ENCODE results near the gene PHC1.

The PHC1 gene

GRCh38 chr12:8950702-8951478 lies 36.6 kb downstream of the PHC1 start:
- DNase-seq = no peak

DNA sequence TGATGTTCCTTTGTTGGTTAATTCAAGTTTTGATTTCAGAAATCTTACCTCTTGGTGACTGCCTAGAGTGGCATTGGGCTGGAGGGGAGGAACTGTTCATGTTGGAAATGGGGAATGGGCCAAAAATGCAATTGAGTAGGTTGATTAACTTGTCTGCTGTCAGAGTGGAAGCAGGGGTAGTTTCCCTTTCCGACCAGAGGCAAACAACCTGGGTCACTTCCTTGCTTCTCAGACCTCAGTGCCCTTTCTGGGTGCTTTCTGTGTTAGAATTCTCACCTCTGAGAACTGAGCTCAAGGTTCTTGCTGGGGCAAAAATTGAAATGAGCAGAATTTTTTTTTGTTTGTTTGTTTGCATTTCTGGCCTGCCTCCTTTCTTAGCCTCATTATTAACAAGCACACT lies 37.4 kb downstream of the PHC1 start:
- DNase-seq = no peak

- DNase-seq = no peak
Measured at GRCh38 chr12:8953773-8954402, 39.6 kb downstream of the PHC1 start.

DNA sequence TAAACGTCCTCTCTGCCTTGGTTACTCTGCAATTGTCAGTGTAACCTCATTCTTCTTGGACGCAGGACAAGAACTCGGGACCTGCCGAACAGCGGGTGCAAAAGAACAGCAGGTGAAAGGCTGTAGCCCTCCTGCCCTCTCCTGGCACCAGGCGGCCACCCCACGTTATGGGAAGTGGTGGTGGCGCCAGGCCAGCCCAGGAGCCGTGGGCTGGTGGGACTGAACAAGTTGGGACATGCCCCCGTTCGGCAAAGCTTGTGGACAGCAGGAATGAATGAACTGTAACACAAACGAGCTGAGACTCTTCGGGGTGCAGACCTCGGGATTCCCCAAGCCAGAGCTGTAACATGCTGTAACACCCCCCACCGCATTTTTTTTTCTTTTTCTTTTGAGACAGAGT lies 41.8 kb downstream of the PHC1 start:
- DNase-seq = no peak

DNA sequence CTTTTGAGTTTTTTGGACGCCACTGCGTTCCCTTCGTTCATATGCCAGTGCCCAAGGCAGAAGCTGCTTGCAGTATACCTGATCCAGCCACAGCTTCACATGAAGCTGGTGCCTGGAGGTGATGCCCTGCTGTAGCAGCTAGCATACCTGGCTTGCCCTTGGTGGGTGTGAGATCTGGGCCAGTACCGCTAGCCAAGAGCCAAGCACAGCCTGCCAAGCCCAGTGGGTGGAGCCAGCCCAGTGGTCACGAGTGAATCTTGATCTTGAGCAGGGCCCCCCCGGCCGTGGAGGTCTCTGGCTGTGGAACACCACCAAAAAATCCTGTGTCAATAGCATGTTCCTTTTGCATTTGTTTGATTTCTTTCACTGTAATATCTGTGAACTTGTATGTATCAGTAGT lies 42.5 kb downstream of the PHC1 start:
- DNase-seq = no peak

- no peak for DNase-seq
Measured at GRCh38 chr12:8957561-8957960, 43.3 kb downstream of the PHC1 start.

DNA sequence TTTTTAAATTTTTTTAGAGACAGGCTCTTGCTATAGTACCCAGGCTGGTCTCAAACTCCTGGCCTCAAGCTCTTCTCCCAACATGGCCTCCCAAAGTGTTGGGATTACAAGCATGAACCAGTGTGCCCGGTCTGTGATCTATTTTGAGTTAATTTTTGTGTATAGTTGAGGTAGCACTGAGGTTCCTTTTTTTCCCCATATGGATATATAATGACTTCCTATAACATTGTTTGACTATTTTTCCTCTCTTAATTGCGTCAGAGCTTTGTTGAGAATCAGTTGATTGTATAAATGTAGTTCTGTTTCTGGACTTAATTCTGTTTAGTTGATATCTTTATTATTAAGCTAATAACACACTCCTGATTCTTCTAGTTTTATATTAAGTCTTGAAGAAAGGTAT lies 43.8 kb downstream of the PHC1 start:
- DNase-seq = no peak

- DNase-seq = no peak
Measured at GRCh38 chr12:8960176-8960575, 45.9 kb downstream of the PHC1 start.

DNA sequence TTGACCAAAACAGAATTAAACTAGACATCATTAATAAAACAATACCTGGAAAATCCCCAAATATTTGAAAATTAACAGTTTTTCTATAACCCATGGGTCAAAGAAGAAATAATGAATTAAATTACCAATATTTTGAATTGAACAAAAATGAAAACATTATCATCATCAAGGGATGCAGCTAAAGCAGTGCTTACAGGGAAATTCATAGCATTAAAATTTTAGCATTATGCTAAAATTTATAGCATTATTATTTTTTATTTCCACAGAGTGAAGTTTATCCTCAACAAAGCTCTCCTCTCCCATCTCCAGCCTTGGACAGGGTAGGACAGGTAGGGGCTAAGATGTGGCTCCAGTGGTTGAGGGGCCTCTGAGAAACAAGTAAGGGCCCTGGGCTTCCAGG lies 54.5 kb downstream of the PHC1 start:
- no peak for DNase-seq

- DNase-seq = no peak
Measured at GRCh38 chr12:8969861-8970411, 55.6 kb downstream of the PHC1 start.

- DNase-seq = no peak
Measured at GRCh38 chr12:8970432-8970831, 56.1 kb downstream of the PHC1 start.

DNA sequence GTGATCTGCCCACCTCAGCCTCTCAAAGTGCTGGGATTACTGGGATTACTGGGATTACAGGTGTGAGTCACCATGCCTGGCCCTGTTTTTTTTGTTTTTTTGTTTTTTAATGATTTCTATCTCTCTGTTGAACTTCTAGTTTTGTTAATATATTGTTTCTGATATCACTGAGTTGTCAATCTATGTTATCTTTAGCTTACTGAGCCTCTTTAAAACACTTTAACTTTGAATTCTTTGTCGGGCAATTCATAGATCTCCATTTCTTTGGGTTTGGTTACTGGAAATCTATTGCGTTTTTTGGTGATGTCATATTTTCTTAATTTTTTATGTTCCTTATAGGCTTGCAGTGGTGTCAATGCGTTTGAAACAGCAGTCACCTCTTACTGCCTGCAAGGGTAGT lies 65.8 kb downstream of the PHC1 start:
- DNase-seq = no peak

DNA sequence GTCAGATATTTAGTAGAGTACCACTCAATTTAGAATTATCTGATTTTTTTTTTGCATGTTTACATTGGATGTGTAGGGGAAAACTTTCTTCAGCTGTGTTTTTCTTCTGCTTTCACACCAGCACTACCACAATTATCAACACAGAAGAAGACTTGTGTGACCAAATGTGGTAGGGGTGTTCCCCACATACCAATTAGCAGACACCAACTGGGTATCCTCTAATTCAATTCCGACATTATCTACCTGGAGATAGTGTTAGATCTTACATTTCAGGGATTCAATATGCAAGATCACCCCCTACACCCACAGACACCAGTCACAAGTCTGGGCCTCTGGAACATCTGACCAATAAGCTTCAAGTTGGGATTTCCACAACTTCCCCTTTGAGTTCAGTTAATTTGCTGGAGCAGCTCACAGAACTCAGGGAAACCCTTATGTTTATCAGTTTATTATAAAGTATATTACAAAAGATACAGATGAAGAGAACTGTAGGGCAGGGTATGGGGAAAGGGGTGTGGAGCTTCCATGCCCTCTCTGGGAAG lies 71.0 kb downstream of the PHC1 start:
- DNase-seq = no peak

DNA sequence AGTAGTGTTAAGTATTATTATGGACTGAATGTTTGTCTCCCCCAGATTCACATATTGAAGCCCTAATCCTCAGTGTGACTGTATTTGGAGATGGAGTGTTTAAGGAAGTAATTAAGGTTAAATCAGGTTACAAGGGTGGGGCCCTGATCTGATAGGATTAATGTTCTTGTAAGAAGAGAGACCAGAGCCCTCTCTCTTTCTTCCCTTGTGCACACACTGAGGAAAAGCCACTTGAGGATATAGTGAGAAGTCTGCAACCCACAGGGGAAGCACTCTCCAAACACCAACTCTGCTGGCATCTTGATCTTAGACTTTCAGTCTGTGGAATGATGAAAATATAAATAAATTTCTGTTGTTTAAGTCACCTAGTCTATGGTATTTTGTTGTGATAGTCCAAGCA lies 72.9 kb downstream of the PHC1 start:
- no peak for DNase-seq

- DNase-seq = no peak
Measured at GRCh38 chr12:8987685-8988084, 73.4 kb downstream of the PHC1 start.

GRCh38 chr12:8989413-8989812 lies 75.1 kb downstream of the PHC1 start, which contains the start of gene KLRG1:
Gene KLRG1 (plus strand): TSS chr12:8989546. CDS start chr12:8989636, 90 bp downstream.
- no peak for DNase-seq
